Nephron progenitor cell (in vitro differentiated cells): ENCODE data around the gene CCSAP.

Source experiments
- DNase-seq: peaks from one replicate; pipeline ENCODE4 v3.0.0; 2021
- H3K27ac Mint-ChIP-seq: 2 replicates; pipeline ENCODE4 v1.8.0; 2021; ENCODE audit warnings: mild to moderate bottlenecking, moderate library complexity, mixed read lengths
- H3K27me3 Mint-ChIP-seq: 2 replicates; pipeline ENCODE4 v1.8.0; 2021; ENCODE audit warnings: mild to moderate bottlenecking, low read depth, mixed read lengths; ENCODE audit not compliant: poor library complexity
- H3K36me3 Mint-ChIP-seq: 2 replicates; pipeline ENCODE4 v1.8.0; 2021; ENCODE audit warnings: low read depth, mixed read lengths
- H3K4me1 Mint-ChIP-seq: 2 replicates; pipeline ENCODE4 v1.8.0; 2021; ENCODE audit warnings: mixed read lengths
- H3K4me3 Mint-ChIP-seq: 2 replicates; pipeline ENCODE4 v1.8.0; 2021; ENCODE audit warnings: mild to moderate bottlenecking, moderate library complexity, mixed read lengths
- H3K9me3 Mint-ChIP-seq: 2 replicates; pipeline ENCODE4 v1.8.0; 2021; ENCODE audit warnings: mild to moderate bottlenecking, moderate library complexity, mixed read lengths
- CTCF ChIP-seq: fragments of 200-600 bp; sonication (generic); IDR thresholded peaks from 2 replicates; pipeline ENCODE4 v1.5.0; 2021; ENCODE audit warnings: antibody characterized with exemption

The CCSAP gene

GRCh38 chr1:229326601-229327000 lies 16.2 kb downstream of the CCSAP start:
- Mint-ChIP-seq H3K9me3 (no peaks in the 10 kb centered on the region), H3K4me3 (no peak overlapping the region), H3K27me3 (no peaks in the 10 kb centered on the region), H3K4me1 (peaks cover 9% of the 10 kb centered on the region), H3K27ac (peak overlapping the region; percentile 17), H3K36me3 (peaks cover 69% of the 10 kb centered on the region)
- DNase-seq: no peak
- TF ChIP-seq CTCF: no peak

GRCh38 chr1:229325853-229326487 lies 16.9 kb downstream of the CCSAP start:
- DNase-seq: no peak
- Mint-ChIP-seq H3K36me3 (peaks cover 69% of the 10 kb centered on the region), H3K9me3 (no peaks in the 10 kb centered on the region), H3K4me3 (no peak overlapping the region), H3K27ac (peak overlapping the region; percentile 17), H3K4me1 (peaks cover 9% of the 10 kb centered on the region), H3K27me3 (no peaks in the 10 kb centered on the region)
- TF ChIP-seq CTCF: no peak

GRCh38 chr1:229325401-229325800 lies 17.4 kb downstream of the CCSAP start:
- no peak for DNase-seq
- Mint-ChIP-seq H3K9me3 (no peaks in the 10 kb centered on the region), H3K27me3 (no peaks in the 10 kb centered on the region), H3K27ac (peak overlapping the region; percentile 40), H3K4me1 (peaks cover 9% of the 10 kb centered on the region), H3K4me3 (no peak overlapping the region), H3K36me3 (peaks cover 65% of the 10 kb centered on the region)
- TF ChIP-seq CTCF: no peak

- Mint-ChIP-seq H3K27me3 (no peaks in the 10 kb centered on the region), H3K36me3 (peaks cover 69% of the 10 kb centered on the region), H3K27ac (no peak overlapping the region), H3K4me1 (peaks cover 9% of the 10 kb centered on the region), H3K4me3 (no peak overlapping the region), H3K9me3 (no peaks in the 10 kb centered on the region)
- no peak for DNase-seq
- no peak for TF ChIP-seq CTCF
Observed at GRCh38 chr1:229323885-229324553, 18.8 kb downstream of the CCSAP start.

- Mint-ChIP-seq H3K27me3 (no peaks in the 10 kb centered on the region), H3K4me1 (peaks cover 9% of the 10 kb centered on the region), H3K36me3 (peaks cover 67% of the 10 kb centered on the region), H3K27ac (peak overlapping the region; percentile 85), H3K4me3 (no peak overlapping the region), H3K9me3 (no peaks in the 10 kb centered on the region)
- no peak for TF ChIP-seq CTCF
- DNase-seq: no peak
Observed at GRCh38 chr1:229323201-229323600, 19.6 kb downstream of the CCSAP start.

- no peak for TF ChIP-seq CTCF
- Mint-ChIP-seq H3K27ac (peak overlapping the region; percentile 82), H3K27me3 (no peaks in the 10 kb centered on the region), H3K4me3 (no peak overlapping the region), H3K36me3 (peaks cover 53% of the 10 kb centered on the region), H3K9me3 (no peaks in the 10 kb centered on the region), H3K4me1 (no peaks in the 10 kb centered on the region)
- no peak for DNase-seq
Observed at GRCh38 chr1:229319487-229319886, 23.4 kb downstream of the CCSAP start.
